Esophagus squamous epithelium (tissue), 4 donors: ENCODE data around the gene CAPRIN2.

Experiments
- POLR2A ChIP-seq, 4 donors: fragments of 450-650 bp; IDR thresholded peaks; one replicate each; pipeline ENCODE4 v1.6.1; 2017; ENCODE audit warnings: antibody characterized with exemption in 4 of 4, mild to moderate bottlenecking in 4 of 4, moderate library complexity in 3 of 4
- TF ChIP-seq, protein P1 (sequence below), 6 experiments: fragments of 450-650 bp in 4 of 6; fragments of 200-600 bp in 2 of 6; sonication (generic) in 2 of 6; IDR thresholded peaks; one replicate each; pipeline ENCODE4 v1.5.1; 2016 to 2019; ENCODE audit warnings: antibody characterized with exemption in 6 of 6, mild to moderate bottlenecking in 4 of 6, moderate library complexity in 4 of 6

DNA sequence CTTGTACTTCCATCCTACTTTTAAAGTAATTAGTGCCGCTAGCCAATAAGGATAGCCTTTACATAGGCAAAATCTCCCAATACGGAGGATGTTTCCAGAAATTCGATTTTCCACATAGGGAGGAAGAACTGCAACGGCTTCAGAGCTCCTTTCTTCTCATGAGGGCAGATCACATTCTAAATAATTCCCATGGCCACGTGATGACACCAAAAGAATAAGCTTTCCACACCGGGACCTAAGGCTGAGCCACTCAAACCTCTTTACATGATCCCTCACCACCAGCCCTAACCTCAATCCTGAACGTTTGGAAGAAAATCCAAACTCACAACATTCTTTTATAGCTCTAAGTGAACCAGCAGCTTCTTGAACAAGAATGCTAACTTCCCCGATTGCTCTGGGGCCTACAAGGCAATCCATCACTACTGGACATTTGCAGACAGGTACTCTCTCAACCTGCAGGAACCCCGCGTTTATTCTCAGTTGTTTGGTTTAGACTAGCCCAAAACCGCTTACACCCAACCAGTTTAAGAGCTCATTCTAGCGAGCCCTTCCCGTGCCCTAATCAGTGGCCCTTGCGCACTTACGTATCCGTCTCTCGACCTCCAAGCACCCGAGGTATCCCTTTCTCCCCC is 884 bp downstream of the CAPRIN2 start:
- TF ChIP-seq, protein P1, sequence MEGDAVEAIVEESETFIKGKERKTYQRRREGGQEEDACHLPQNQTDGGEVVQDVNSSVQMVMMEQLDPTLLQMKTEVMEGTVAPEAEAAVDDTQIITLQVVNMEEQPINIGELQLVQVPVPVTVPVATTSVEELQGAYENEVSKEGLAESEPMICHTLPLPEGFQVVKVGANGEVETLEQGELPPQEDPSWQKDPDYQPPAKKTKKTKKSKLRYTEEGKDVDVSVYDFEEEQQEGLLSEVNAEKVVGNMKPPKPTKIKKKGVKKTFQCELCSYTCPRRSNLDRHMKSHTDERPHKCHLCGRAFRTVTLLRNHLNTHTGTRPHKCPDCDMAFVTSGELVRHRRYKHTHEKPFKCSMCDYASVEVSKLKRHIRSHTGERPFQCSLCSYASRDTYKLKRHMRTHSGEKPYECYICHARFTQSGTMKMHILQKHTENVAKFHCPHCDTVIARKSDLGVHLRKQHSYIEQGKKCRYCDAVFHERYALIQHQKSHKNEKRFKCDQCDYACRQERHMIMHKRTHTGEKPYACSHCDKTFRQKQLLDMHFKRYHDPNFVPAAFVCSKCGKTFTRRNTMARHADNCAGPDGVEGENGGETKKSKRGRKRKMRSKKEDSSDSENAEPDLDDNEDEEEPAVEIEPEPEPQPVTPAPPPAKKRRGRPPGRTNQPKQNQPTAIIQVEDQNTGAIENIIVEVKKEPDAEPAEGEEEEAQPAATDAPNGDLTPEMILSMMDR (IDR thresholded peaks at IDR 0.05), result no peak
- TF ChIP-seq POLR2A (IDR thresholded peaks at IDR 0.05), result no peak
